ENCODE results near the gene PPM1M.
A peak's percentile ranks its signal among the peaks of the same experiment; 100 is the strongest.
"Not testable (repeated sequence)": the region's sequence is repeated elsewhere in the genome, so short reads cannot be mapped to it uniquely, and the experiment has no call there.

PPM1M gene

GRCh38 chr3:52268036-52268435, 22.5 kb downstream of the PPM1M start:
- H3K27ac ChIP-seq (ENCODE audit: low read depth, low read length) = no peak overlapping the region
- no peak overlapping the region for H3K9ac ChIP-seq (ENCODE audit: low read length)
- H3K36me3 ChIP-seq (ENCODE audit: control insufficient read depth in 1 of 2, insufficient read depth in 2 of 2, low read length in 2 of 2) = peaks cover 27 to 43% of the 10 kb centered on the region in 2 experiments
- H3K27me3 ChIP-seq (ENCODE audit: insufficient read depth, low read length) = no peaks in the 10 kb centered on the region
- H2BK120ac ChIP-seq (ENCODE audit: insufficient read depth, low read length, poor library complexity) = no peak overlapping the region
- no peak overlapping the region for H3K23ac ChIP-seq (ENCODE audit: low read length)
- no peaks in the 10 kb centered on the region for H3K79me1 ChIP-seq (ENCODE audit: low read length)
- no peak overlapping the region for H3K4ac ChIP-seq (ENCODE audit: low read depth, low read length)
- no peak overlapping the region for H4K12ac ChIP-seq (ENCODE audit: low read depth, low read length)
- H4K8ac ChIP-seq (ENCODE audit: low read depth, low read length) = no peak overlapping the region
- H3K14ac ChIP-seq (ENCODE audit: low read length) = no peak overlapping the region
- H4K91ac ChIP-seq (ENCODE audit: low read depth, low read length) = no peak overlapping the region
- no peak overlapping the region for H3K4me3 ChIP-seq (ENCODE audit: low read depth, low read length)
- H2AK5ac ChIP-seq (ENCODE audit: low read length) = no peak overlapping the region
- H2BK5ac ChIP-seq (ENCODE audit: low read depth, low read length, poor library complexity) = no peak overlapping the region
- no peak overlapping the region for H3K18ac ChIP-seq (ENCODE audit: low read length)
- H3K9me3 ChIP-seq (ENCODE audit: insufficient read depth, low read depth, low read length) = no peaks in the 10 kb centered on the region
- peak; percentile 43 to 76 for DNase-seq
- H3K4me1 ChIP-seq (ENCODE audit: control insufficient read depth in 1 of 2, insufficient read depth in 2 of 2, low read length in 2 of 2) = peaks cover 4 to 8% of the 10 kb centered on the region in 2 experiments
- no peak overlapping the region for H3K4me2 ChIP-seq (ENCODE audit: low read length)
- no peak overlapping the region for H2BK12ac ChIP-seq (ENCODE audit: low read length)
- WGBS (ENCODE audit: extremely low coverage, insufficient coverage, insufficient read length) = no CpG with 5 or more reads among the region's 7 CpGs
- peaks cover 3% of the 10 kb centered on the region for H3K79me2 ChIP-seq (ENCODE audit: control insufficient read depth, insufficient read depth, low read length, poor library complexity)
- H2AFZ ChIP-seq (ENCODE audit: insufficient read depth, low read length, poor library complexity) = no peak overlapping the region

- H3K14ac ChIP-seq (ENCODE audit: low read length) = no peak overlapping the region
- no peaks in the 10 kb centered on the region for H3K9me3 ChIP-seq (ENCODE audit: insufficient read depth, low read depth, low read length)
- peaks cover 9% of the 10 kb centered on the region for H3K79me2 ChIP-seq (ENCODE audit: control insufficient read depth, insufficient read depth, low read length, poor library complexity)
- no peak overlapping the region for H3K23ac ChIP-seq (ENCODE audit: low read length)
- H3K27ac ChIP-seq (ENCODE audit: low read depth, low read length) = no peak overlapping the region
- H2AK5ac ChIP-seq (ENCODE audit: low read length) = no peak overlapping the region
- H2BK120ac ChIP-seq (ENCODE audit: insufficient read depth, low read length, poor library complexity) = no peak overlapping the region
- no peak overlapping the region for H3K4me3 ChIP-seq (ENCODE audit: low read depth, low read length)
- peaks cover 26 to 31% of the 10 kb centered on the region in 2 experiments for H3K36me3 ChIP-seq (ENCODE audit: control insufficient read depth in 1 of 2, insufficient read depth in 2 of 2, low read length in 2 of 2)
- H4K91ac ChIP-seq (ENCODE audit: low read depth, low read length) = no peak overlapping the region
- H4K8ac ChIP-seq (ENCODE audit: low read depth, low read length) = no peak overlapping the region
- no peaks in the 10 kb centered on the region for H3K79me1 ChIP-seq (ENCODE audit: low read length)
- no CpG with 5 or more reads among the region's 3 CpGs for WGBS (ENCODE audit: extremely low coverage, insufficient coverage, insufficient read length)
- no peak overlapping the region for H3K4me2 ChIP-seq (ENCODE audit: low read length)
- no peak overlapping the region for H4K12ac ChIP-seq (ENCODE audit: low read depth, low read length)
- H3K27me3 ChIP-seq (ENCODE audit: insufficient read depth, low read length) = no peaks in the 10 kb centered on the region
- no peak for DNase-seq
- H3K4ac ChIP-seq (ENCODE audit: low read depth, low read length) = no peak overlapping the region
- no peak overlapping the region for H2BK5ac ChIP-seq (ENCODE audit: low read depth, low read length, poor library complexity)
- peaks cover 4 to 8% of the 10 kb centered on the region in 2 experiments for H3K4me1 ChIP-seq (ENCODE audit: control insufficient read depth in 1 of 2, insufficient read depth in 2 of 2, low read length in 2 of 2)
- no peak overlapping the region for H2AFZ ChIP-seq (ENCODE audit: insufficient read depth, low read length, poor library complexity)
- no peak overlapping the region for H2BK12ac ChIP-seq (ENCODE audit: low read length)
- no peak overlapping the region for H3K18ac ChIP-seq (ENCODE audit: low read length)
- no peak overlapping the region for H3K9ac ChIP-seq (ENCODE audit: low read length)
These were observed 24.2 kb downstream of the PPM1M start for GRCh38 chr3:52269776-52270175.

- no peak overlapping the region for H4K12ac ChIP-seq (ENCODE audit: low read depth, low read length)
- WGBS (ENCODE audit: extremely low coverage, insufficient coverage, insufficient read length) = no CpG with 5 or more reads among the region's 9 CpGs
These were observed 24.7 kb downstream of the PPM1M start for GRCh38 chr3:52270252-52270754.

GRCh38 chr3:52272172-52272571, 26.6 kb downstream of the PPM1M start:
- not testable (repeated sequence) for H3K18ac ChIP-seq (ENCODE audit: low read length); H3K27me3 ChIP-seq (ENCODE audit: insufficient read depth, low read length); H2AK5ac ChIP-seq (ENCODE audit: low read length); H4K91ac ChIP-seq (ENCODE audit: low read depth, low read length); DNase-seq; H3K4me1 ChIP-seq (ENCODE audit: control insufficient read depth in 1 of 2, insufficient read depth in 2 of 2, low read length in 2 of 2); H3K4me2 ChIP-seq (ENCODE audit: low read length); H2BK5ac ChIP-seq (ENCODE audit: low read depth, low read length, poor library complexity); H4K12ac ChIP-seq (ENCODE audit: low read depth, low read length); H3K9me3 ChIP-seq (ENCODE audit: insufficient read depth, low read depth, low read length); H4K8ac ChIP-seq (ENCODE audit: low read depth, low read length); H2BK12ac ChIP-seq (ENCODE audit: low read length); H3K14ac ChIP-seq (ENCODE audit: low read length); H3K27ac ChIP-seq (ENCODE audit: low read depth, low read length); H2AFZ ChIP-seq (ENCODE audit: insufficient read depth, low read length, poor library complexity); H2BK120ac ChIP-seq (ENCODE audit: insufficient read depth, low read length, poor library complexity); H3K9ac ChIP-seq (ENCODE audit: low read length); H3K4me3 ChIP-seq (ENCODE audit: low read depth, low read length); H3K79me1 ChIP-seq (ENCODE audit: low read length); H3K23ac ChIP-seq (ENCODE audit: low read length); H3K4ac ChIP-seq (ENCODE audit: low read depth, low read length)
- Histone ChIP-seq H3K36me3 (ENCODE audit: control insufficient read depth in 1 of 2, insufficient read depth in 2 of 2, low read length in 2 of 2) (peaks cover 18 to 23% of the 10 kb centered on the region in 2 experiments), H3K79me2 (ENCODE audit: control insufficient read depth, insufficient read depth, low read length, poor library complexity) (peaks cover 20% of the 10 kb centered on the region)
- no CpG with 5 or more reads among the region's 9 CpGs for WGBS (ENCODE audit: extremely low coverage, insufficient coverage, insufficient read length)

More at GRCh38 chr3:52270252-52270754, 24.7 kb downstream of the PPM1M start:
- Histone ChIP-seq H3K4ac (ENCODE audit: low read depth, low read length) (no peak overlapping the region), H4K8ac (ENCODE audit: low read depth, low read length) (no peak overlapping the region), H3K14ac (ENCODE audit: low read length) (no peak overlapping the region), H3K79me2 (ENCODE audit: control insufficient read depth, insufficient read depth, low read length, poor library complexity) (peaks cover 9% of the 10 kb centered on the region), H2BK120ac (ENCODE audit: insufficient read depth, low read length, poor library complexity) (no peak overlapping the region), H3K9ac (ENCODE audit: low read length) (no peak overlapping the region), H3K4me2 (ENCODE audit: low read length) (no peak overlapping the region), H3K4me1 (ENCODE audit: control insufficient read depth in 1 of 2, insufficient read depth in 2 of 2, low read length in 2 of 2) (peaks cover 4 to 6% of the 10 kb centered on the region in 2 experiments), H3K18ac (ENCODE audit: low read length) (no peak overlapping the region), H3K79me1 (ENCODE audit: low read length) (no peaks in the 10 kb centered on the region), H4K91ac (ENCODE audit: low read depth, low read length) (no peak overlapping the region), H2AK5ac (ENCODE audit: low read length) (no peak overlapping the region), H3K23ac (ENCODE audit: low read length) (no peak overlapping the region), H2BK12ac (ENCODE audit: low read length) (no peak overlapping the region), H3K27ac (ENCODE audit: low read depth, low read length) (no peak overlapping the region), H3K36me3 (ENCODE audit: control insufficient read depth in 1 of 2, insufficient read depth in 2 of 2, low read length in 2 of 2) (peaks cover 26 to 30% of the 10 kb centered on the region in 2 experiments), H3K4me3 (ENCODE audit: low read depth, low read length) (no peak overlapping the region), H2AFZ (ENCODE audit: insufficient read depth, low read length, poor library complexity) (no peak overlapping the region), H3K27me3 (ENCODE audit: insufficient read depth, low read length) (no peaks in the 10 kb centered on the region), H3K9me3 (ENCODE audit: insufficient read depth, low read depth, low read length) (no peaks in the 10 kb centered on the region), H2BK5ac (ENCODE audit: low read depth, low read length, poor library complexity) (no peak overlapping the region)
- no peak for DNase-seq
